Mammary epithelial cell (primary cell): ENCODE results near the gene PCNX4.

ENCODE experiments used
- EZH2 ChIP-seq: IDR thresholded peaks from 2 replicates; pipeline ENCODE4 v1.6.1; 2012; ENCODE audit warnings: low read length, inconsistent platforms, borderline replicate concordance
- TF ChIP-seq, protein P1 (sequence below), 2 donors: IDR thresholded peaks in 1 of 2; conservative IDR thresholded peaks in 1 of 2; 2 replicates each; pipeline ENCODE4 v1.5.1; 2011 to 2012; ENCODE audit warnings: inconsistent platforms in 2 of 2, low read length in 2 of 2, mild to moderate bottlenecking in 2 of 2, control low read depth in 1 of 2, low read depth in 1 of 2; ENCODE audit not compliant: insufficient read depth in 1 of 2; ENCODE audit errors: extremely low read depth in 1 of 2

- TF ChIP-seq, protein P1, sequence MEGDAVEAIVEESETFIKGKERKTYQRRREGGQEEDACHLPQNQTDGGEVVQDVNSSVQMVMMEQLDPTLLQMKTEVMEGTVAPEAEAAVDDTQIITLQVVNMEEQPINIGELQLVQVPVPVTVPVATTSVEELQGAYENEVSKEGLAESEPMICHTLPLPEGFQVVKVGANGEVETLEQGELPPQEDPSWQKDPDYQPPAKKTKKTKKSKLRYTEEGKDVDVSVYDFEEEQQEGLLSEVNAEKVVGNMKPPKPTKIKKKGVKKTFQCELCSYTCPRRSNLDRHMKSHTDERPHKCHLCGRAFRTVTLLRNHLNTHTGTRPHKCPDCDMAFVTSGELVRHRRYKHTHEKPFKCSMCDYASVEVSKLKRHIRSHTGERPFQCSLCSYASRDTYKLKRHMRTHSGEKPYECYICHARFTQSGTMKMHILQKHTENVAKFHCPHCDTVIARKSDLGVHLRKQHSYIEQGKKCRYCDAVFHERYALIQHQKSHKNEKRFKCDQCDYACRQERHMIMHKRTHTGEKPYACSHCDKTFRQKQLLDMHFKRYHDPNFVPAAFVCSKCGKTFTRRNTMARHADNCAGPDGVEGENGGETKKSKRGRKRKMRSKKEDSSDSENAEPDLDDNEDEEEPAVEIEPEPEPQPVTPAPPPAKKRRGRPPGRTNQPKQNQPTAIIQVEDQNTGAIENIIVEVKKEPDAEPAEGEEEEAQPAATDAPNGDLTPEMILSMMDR (conservative IDR thresholded peaks at IDR 0.05 in 1 of 2, IDR thresholded peaks at IDR 0.05 in 1 of 2; ENCODE audit: extremely low read depth in 1 of 2, insufficient read depth in 1 of 2, low read depth in 1 of 2, low read length in 2 of 2), result no peak
- no peak for TF ChIP-seq EZH2
Observed at GRCh38 chr14:60175255-60175902, 83.7 kb downstream of the PCNX4 start.
